PC-9 (cell line): ENCODE data around the gene BCAS3. TPM values are rescaled to one million over a fixed set of nuclear protein-coding genes. Genes with fewer than 3 reads are reported as not detected.

ENCODE experiments used
- BruUV-seq: library from RNA; stranded (reverse); fragments of 400-500 nt; replicated peaks from 2 replicates; lab custom pipeline; 2021; lab: Mats Ljungman, UMichigan
- CTCF ChIA-PET: fragments of 300-600 bp; sonication (Branson Sonifier 250); formaldehyde crosslinking; loops from one replicate; lab custom pipeline; 2022; ENCODE audit warnings: antibody characterized with exemption; lab: Charles Lee
- POLR2A ChIA-PET: fragments of 300-600 bp; sonication (Branson Sonifier 250); formaldehyde crosslinking; loops from one replicate; lab custom pipeline; 2022; ENCODE audit warnings: antibody characterized with exemption; ENCODE audit not compliant: unreplicated experiment; lab: Charles Lee
- DNase-seq, 2 experiments: peaks; one replicate each; pipeline versions ENCODE4 v3.0.0 to v3.0.0-alpha.2; 2015 to 2022; ENCODE audit warnings: mixed read lengths in 1 of 2
- H2AFZ ChIP-seq: fragments of 200-600 bp; sonication (generic); 2 replicates; pipeline ENCODE4 v1.8.1; 2017; ENCODE audit warnings: antibody characterized with exemption
- H3F3A ChIP-seq: fragments of 200-600 bp; sonication (generic); 2 replicates; pipeline ENCODE4 v1.8.1; 2017; ENCODE audit warnings: antibody characterized with exemption, mild to moderate bottlenecking, low read depth; ENCODE audit not compliant: insufficient read depth
- H3K27ac ChIP-seq: fragments of 200-600 bp; sonication (generic); 2 replicates; pipeline ENCODE4 v1.6.1; 2016; ENCODE audit warnings: mixed run types
- H3K27me3 ChIP-seq: fragments of 200-600 bp; sonication (generic); 2 replicates; pipeline ENCODE4 v1.6.1; 2016; ENCODE audit warnings: low read depth, mixed run types; ENCODE audit not compliant: insufficient read depth
- H3K36me3 ChIP-seq: fragments of 200-600 bp; sonication (generic); 2 replicates; pipeline ENCODE4 v1.6.1; 2016; ENCODE audit warnings: low read depth, mixed run types
- H3K4me1 ChIP-seq: fragments of 200-600 bp; sonication (generic); replicated peaks from 2 replicates; pipeline ENCODE4 v1.6.1; 2016; ENCODE audit warnings: mixed run types; ENCODE audit not compliant: insufficient read depth
- H3K4me2 ChIP-seq: fragments of 200-600 bp; sonication (generic); 2 replicates; pipeline ENCODE4 v1.6.1; 2017; ENCODE audit warnings: mixed run types
- H3K4me3 ChIP-seq: fragments of 200-600 bp; sonication (generic); 2 replicates; pipeline ENCODE4 v1.6.1; 2016; ENCODE audit warnings: mixed run types
- H3K79me2 ChIP-seq: fragments of 200-600 bp; sonication (generic); 2 replicates; pipeline ENCODE4 v1.6.1; 2017; ENCODE audit warnings: low read depth, mixed run types
- H3K9me2 ChIP-seq: fragments of 200-600 bp; sonication (generic); 2 replicates; pipeline ENCODE4 v1.8.1; 2017; ENCODE audit warnings: mild to moderate bottlenecking; ENCODE audit not compliant: insufficient read depth
- H3K9me3 ChIP-seq: fragments of 200-600 bp; sonication (generic); 2 replicates; pipeline ENCODE4 v1.8.1; 2016; ENCODE audit warnings: low read depth; ENCODE audit not compliant: insufficient read depth
- H4K20me1 ChIP-seq: fragments of 200-600 bp; sonication (generic); 2 replicates; pipeline ENCODE4 v1.8.1; 2017; ENCODE audit not compliant: insufficient read depth
- EZH2 ChIP-seq: fragments of 200-600 bp; sonication (generic); IDR thresholded peaks from 2 replicates; pipeline ENCODE4 v1.8.0; 2017; ENCODE audit warnings: antibody characterized with exemption, low read depth
- intact Hi-C: fragments of 100-400 bp; cut with micrococcal nuclease; formaldehyde crosslinking; loops from one replicate; pipeline ENCODE4 v1.10.0; 2022; ENCODE audit not compliant: unreplicated experiment
- total RNA-seq: library from RNA; stranded (reverse); gene quantifications from 2 replicates; pipeline ENCODE4 v1.2.3, GENCODE V29; 2021
- TF ChIP-seq, protein P1 (sequence below): fragments of 200-600 bp; sonication (generic); conservative IDR thresholded peaks from 2 replicates; pipeline ENCODE4 v1.6.1; 2017; ENCODE audit warnings: mixed run types, antibody characterized with exemption, mild to moderate bottlenecking, moderate library complexity

BCAS3 gene
- total RNA-seq, 1 experiment from 2014 or later, result 26.0 TPM

DNA sequence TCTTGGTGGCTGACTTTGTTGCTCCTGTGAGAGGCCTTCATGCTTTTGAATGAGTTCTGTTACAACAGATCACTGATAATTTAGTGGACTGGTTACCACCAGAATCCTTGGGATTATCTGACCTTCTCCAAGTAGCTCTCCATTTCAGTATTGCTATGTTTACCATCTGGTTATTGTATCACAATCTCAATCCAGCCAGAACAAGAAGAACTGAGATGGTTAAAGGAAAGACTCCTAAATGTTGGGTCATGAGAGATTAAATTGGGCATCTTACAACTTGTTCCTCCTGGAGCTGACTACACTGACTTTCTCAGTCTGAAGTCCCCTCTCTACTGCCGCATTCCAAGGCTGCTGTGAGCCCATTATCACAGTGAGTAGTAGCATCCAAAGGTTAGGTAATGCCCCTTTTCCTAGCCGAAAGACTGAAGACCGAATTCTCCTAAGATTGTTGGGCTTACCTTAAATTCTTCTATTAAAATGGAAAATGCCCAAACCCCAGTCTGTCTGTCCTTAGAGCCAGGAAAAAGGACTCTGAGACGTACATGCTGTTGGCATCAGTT, 540.3 kb downstream of the BCAS3 start:
- no peak for TF ChIP-seq EZH2
- TF ChIP-seq, protein P1, sequence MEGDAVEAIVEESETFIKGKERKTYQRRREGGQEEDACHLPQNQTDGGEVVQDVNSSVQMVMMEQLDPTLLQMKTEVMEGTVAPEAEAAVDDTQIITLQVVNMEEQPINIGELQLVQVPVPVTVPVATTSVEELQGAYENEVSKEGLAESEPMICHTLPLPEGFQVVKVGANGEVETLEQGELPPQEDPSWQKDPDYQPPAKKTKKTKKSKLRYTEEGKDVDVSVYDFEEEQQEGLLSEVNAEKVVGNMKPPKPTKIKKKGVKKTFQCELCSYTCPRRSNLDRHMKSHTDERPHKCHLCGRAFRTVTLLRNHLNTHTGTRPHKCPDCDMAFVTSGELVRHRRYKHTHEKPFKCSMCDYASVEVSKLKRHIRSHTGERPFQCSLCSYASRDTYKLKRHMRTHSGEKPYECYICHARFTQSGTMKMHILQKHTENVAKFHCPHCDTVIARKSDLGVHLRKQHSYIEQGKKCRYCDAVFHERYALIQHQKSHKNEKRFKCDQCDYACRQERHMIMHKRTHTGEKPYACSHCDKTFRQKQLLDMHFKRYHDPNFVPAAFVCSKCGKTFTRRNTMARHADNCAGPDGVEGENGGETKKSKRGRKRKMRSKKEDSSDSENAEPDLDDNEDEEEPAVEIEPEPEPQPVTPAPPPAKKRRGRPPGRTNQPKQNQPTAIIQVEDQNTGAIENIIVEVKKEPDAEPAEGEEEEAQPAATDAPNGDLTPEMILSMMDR, result no peak
- no peak overlapping the region for H3K27ac ChIP-seq
- no peaks in the 10 kb centered on the region for H3K4me1 ChIP-seq
- H3K9me3 ChIP-seq, result no peaks in the 10 kb centered on the region
- H3K27me3 ChIP-seq, result no peaks in the 10 kb centered on the region
- H3K36me3 ChIP-seq, result no peaks in the 10 kb centered on the region
- no peaks in the 10 kb centered on the region for H3F3A ChIP-seq
- CTCF ChIA-PET, result interaction anchor here (0.6 kb wide), 1 partner anchor 495 kb away, joined by 6 read pairs; no protein-coding TSS in a partner anchor
- H2AFZ ChIP-seq, result no peak overlapping the region
- no peak for DNase-seq
- no peaks in the 10 kb centered on the region for H3K79me2 ChIP-seq
- no peak overlapping the region for H3K4me3 ChIP-seq
- POLR2A ChIA-PET, result no interaction called here
- intact Hi-C loops, result no loop called here
- H3K9me2 ChIP-seq, result no peaks in the 10 kb centered on the region
- no peak overlapping the region for H3K4me2 ChIP-seq
- no peaks in the 10 kb centered on the region; the same call in 1 of the 2 replicates for H4K20me1 ChIP-seq
- no TSS peak for BruUV-seq

DNA sequence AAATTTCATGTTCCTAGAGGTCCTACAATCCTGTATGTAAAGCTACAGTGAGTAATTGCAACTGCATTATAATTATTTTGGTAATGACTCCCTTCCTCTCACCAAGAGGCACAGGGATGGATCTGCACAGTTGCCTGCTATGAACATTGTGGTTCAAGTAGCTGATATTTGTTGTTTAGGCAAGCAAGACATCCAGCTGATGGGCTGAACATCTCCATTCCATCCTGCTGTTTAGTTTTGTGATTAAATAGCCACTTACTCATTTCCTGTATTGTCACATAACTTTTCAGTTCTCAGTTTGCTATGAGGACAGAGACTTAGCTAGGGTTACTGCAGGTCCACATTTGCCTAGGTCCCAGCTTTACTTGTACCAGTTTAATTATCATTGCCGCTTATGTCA, 540.8 kb downstream of the BCAS3 start:
- H3K27ac ChIP-seq, result no peak overlapping the region
- no peaks in the 10 kb centered on the region for H3K36me3 ChIP-seq
- H4K20me1 ChIP-seq, result no peaks in the 10 kb centered on the region; the same call in 1 of the 2 replicates
- H2AFZ ChIP-seq, result no peak overlapping the region
- H3F3A ChIP-seq, result no peaks in the 10 kb centered on the region
- H3K27me3 ChIP-seq, result no peaks in the 10 kb centered on the region
- no peak for TF ChIP-seq EZH2
- TF ChIP-seq, protein P1, result no peak
- intact Hi-C loops, result no loop called here
- no peaks in the 10 kb centered on the region for H3K9me3 ChIP-seq
- CTCF ChIA-PET, result interaction anchor here (0.6 kb wide), 1 partner anchor 495 kb away, joined by 6 read pairs; no protein-coding TSS in a partner anchor
- POLR2A ChIA-PET, result no interaction called here
- H3K4me3 ChIP-seq, result no peak overlapping the region
- BruUV-seq, result no TSS peak
- H3K9me2 ChIP-seq, result no peaks in the 10 kb centered on the region
- DNase-seq, result no peak
- no peaks in the 10 kb centered on the region for H3K4me1 ChIP-seq
- no peaks in the 10 kb centered on the region for H3K79me2 ChIP-seq
- no peak overlapping the region for H3K4me2 ChIP-seq

DNA sequence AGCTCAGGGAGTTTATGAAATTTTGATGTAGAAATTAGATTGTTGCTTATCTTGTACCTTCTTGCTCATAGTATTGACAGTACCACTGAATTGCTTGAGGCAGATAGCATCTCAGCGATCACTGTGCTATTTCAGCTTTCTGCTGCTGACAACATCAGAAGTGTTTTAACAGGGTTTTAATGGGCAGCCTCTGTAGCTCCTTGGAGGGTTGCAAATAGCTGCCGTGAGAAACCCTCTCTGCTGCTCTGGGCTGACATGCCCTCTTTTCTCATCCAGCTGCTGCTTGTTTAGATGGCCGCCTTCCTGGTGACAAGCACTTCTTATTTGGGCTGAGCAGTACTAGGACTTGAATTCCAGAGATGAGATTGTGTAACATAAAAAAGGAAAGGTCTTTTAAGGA, 541.8 kb downstream of the BCAS3 start:
- Histone ChIP-seq H3K9me2 (no peaks in the 10 kb centered on the region), H3F3A (no peaks in the 10 kb centered on the region), H3K4me1 (no peaks in the 10 kb centered on the region), H3K9me3 (no peaks in the 10 kb centered on the region), H4K20me1 (no peaks in the 10 kb centered on the region; the same call in 1 of the 2 replicates), H3K79me2 (no peaks in the 10 kb centered on the region), H3K27me3 (no peaks in the 10 kb centered on the region), H3K27ac (no peak overlapping the region), H3K36me3 (no peaks in the 10 kb centered on the region), H3K4me3 (no peak overlapping the region), H2AFZ (no peak overlapping the region), H3K4me2 (no peak overlapping the region)
- TF ChIP-seq, protein P1, result no peak
- no peak for TF ChIP-seq EZH2
- DNase-seq, result no peak
- intact Hi-C loops, result no loop called here
- no TSS peak for BruUV-seq
- ChIA-PET CTCF (no interaction called here), POLR2A (no interaction called here)
